Gastrocnemius medialis (tissue), 4 donors: ENCODE measurements around the gene THSD7B. TPM values are rescaled to one million over a fixed set of nuclear protein-coding genes. Genes with fewer than 3 reads are reported as not detected.

Experiments used
- ATAC-seq, 2 donors: fragments of 150-250 bp; one replicate each; pipeline ENCODE4 v1.9.1; 2016
- DNase-seq, 2 donors: peaks; one replicate each; pipeline ENCODE4 v3.0.0-alpha.2; 2019
- H3K27ac ChIP-seq, 4 donors: fragments of 200-600 bp; sonication (generic); 1 replicate in 1 of 4; 2 replicates in 3 of 4; pipeline ENCODE4 v1.5.1; 2016 to 2018; ENCODE audit warnings: mild to moderate bottlenecking in 2 of 4, moderate library complexity in 1 of 4
- H3K27me3 ChIP-seq, 3 donors: fragments of 200-600 bp; sonication (generic) in 2 of 3; 1 replicate in 1 of 3; 2 replicates in 2 of 3; pipeline versions ENCODE4 v1.5.1 to v1.6.0; 2016 to 2019; ENCODE audit warnings: mild to moderate bottlenecking in 1 of 3, moderate library complexity in 1 of 3
- H3K36me3 ChIP-seq, 2 donors: fragments of 200-600 bp; sonication (generic) in 1 of 2; one replicate each; pipeline ENCODE4 v1.5.1; 2017 to 2018
- H3K4me1 ChIP-seq, 2 donors: fragments of 200-600 bp; sonication (generic) in 1 of 2; one replicate each; pipeline ENCODE4 v1.5.1; 2016 to 2017; ENCODE audit warnings: mild to moderate bottlenecking in 2 of 2
- H3K4me3 ChIP-seq, 4 donors: fragments of 200-600 bp; sonication (generic) in 3 of 4; 1 replicate in 1 of 4; 2 replicates in 3 of 4; pipeline ENCODE4 v1.5.1; 2016 to 2019; ENCODE audit warnings: mild to moderate bottlenecking in 2 of 4
- H3K9me3 ChIP-seq, 3 donors: fragments of 200-600 bp; sonication (generic) in 2 of 3; 1 replicate in 1 of 3; 2 replicates in 2 of 3; pipeline ENCODE4 v1.5.1; 2016 to 2019
- CTCF ChIP-seq, 5 experiments: fragments of 450-650 bp in 3 of 5; fragments of 200-600 bp in 2 of 5; sonication (generic) in 2 of 5; IDR thresholded peaks in 4 of 5; conservative IDR thresholded peaks in 1 of 5; 1 replicate in 4 of 5; 2 replicates in 1 of 5; pipeline ENCODE4 v1.5.1; 2016 to 2019; ENCODE audit warnings: antibody characterized with exemption in 5 of 5, mild to moderate bottlenecking in 3 of 5, moderate library complexity in 3 of 5
- POLR2A ChIP-seq, 2 donors: fragments of 450-650 bp; IDR thresholded peaks; one replicate each; pipeline ENCODE4 v1.6.1; 2017; ENCODE audit warnings: antibody characterized with exemption in 2 of 2, mild to moderate bottlenecking in 2 of 2, moderate library complexity in 2 of 2
- in situ Hi-C, 4 donors: fragments of 200-750 bp; cut with MboI; loops; one replicate each; pipeline versions ENCODE4 v1.15.0 to v1.8.0; 2017; ENCODE audit warnings: low sequenced_read_pairs in 4 of 4
- intact Hi-C: fragments of 100-400 bp; cut with DNase I; formaldehyde crosslinking; loops from one replicate; pipeline ENCODE4 v1.15.1; 2023; ENCODE audit warnings: low total_unique reads
- total RNA-seq, 4 donors: library from RNA; depleted of rRNA; stranded (reverse); fragments of >200 nt; gene quantifications; one replicate each; pipeline versions ENCODE4 v1.1.0 to v1.2.3, GENCODE V29; 2016

THSD7B gene
- total RNA-seq, 4 donors from 2014 or later, result not detected

GRCh38 chr2:136764452-136765255 is 691 bp upstream of the THSD7B start:
- DNase-seq (no peak), ATAC-seq (no peak)
- Histone ChIP-seq H3K4me3 (peak overlapping the region; percentile 5 to 42 (median 28)), H3K9me3 (no peaks in the 10 kb centered on the region), H3K27me3 (peaks cover 15 to 36% (median 23%) of the 10 kb centered on the region in 3 donors), H3K4me1 (no peaks in the 10 kb centered on the region), H3K27ac (no peak overlapping the region), H3K36me3 (no peaks in the 10 kb centered on the region)
- TF ChIP-seq POLR2A (IDR thresholded peaks at IDR 0.05), result no peak
- TF ChIP-seq CTCF (IDR thresholded peaks at IDR 0.05 in 4 of 5, conservative IDR thresholded peaks at IDR 0.05 in 1 of 5), result no peak
- in situ Hi-C loops, result no loop called here
- intact Hi-C loops, result no loop called here

- TF ChIP-seq POLR2A (IDR thresholded peaks at IDR 0.05), result no peak
- TF ChIP-seq CTCF (IDR thresholded peaks at IDR 0.05 in 4 of 5, conservative IDR thresholded peaks at IDR 0.05 in 1 of 5), result no peak
- peak overlapping the region; percentile 5 to 42 (median 38) for H3K4me3 ChIP-seq
- H3K4me1 ChIP-seq, result no peaks in the 10 kb centered on the region
- intact Hi-C loops, result no loop called here
- ATAC-seq (no peak), DNase-seq (no peak)
- in situ Hi-C loops, result no loop called here
- H3K27me3 ChIP-seq, result peaks cover 15 to 36% (median 24%) of the 10 kb centered on the region in 3 donors
- H3K27ac ChIP-seq, result no peak overlapping the region
- no peaks in the 10 kb centered on the region for H3K9me3 ChIP-seq
- H3K36me3 ChIP-seq, result no peaks in the 10 kb centered on the region
These were observed 694 bp downstream of the THSD7B start for GRCh38 chr2:136766073-136766404.

GRCh38 chr2:136767030-136767429 is 1.7 kb downstream of the THSD7B start:
- TF ChIP-seq POLR2A (IDR thresholded peaks at IDR 0.05) (no peak), CTCF (IDR thresholded peaks at IDR 0.05 in 4 of 5, conservative IDR thresholded peaks at IDR 0.05 in 1 of 5) (no peak)
- DNase-seq, result no peak
- Histone ChIP-seq H3K4me3 (no peak overlapping the region), H3K27ac (no peak overlapping the region), H3K4me1 (no peaks in the 10 kb centered on the region), H3K27me3 (peaks cover 15 to 36% (median 24%) of the 10 kb centered on the region in 3 donors), H3K36me3 (no peaks in the 10 kb centered on the region), H3K9me3 (no peaks in the 10 kb centered on the region)
- ATAC-seq, result no peak
- in situ Hi-C loops (no loop called here), intact Hi-C loops (no loop called here)

- TF ChIP-seq CTCF (IDR thresholded peaks at IDR 0.05 in 4 of 5, conservative IDR thresholded peaks at IDR 0.05 in 1 of 5), result no peak
- H3K4me1 ChIP-seq, result no peaks in the 10 kb centered on the region
- no peak for DNase-seq
- no peaks in the 10 kb centered on the region for H3K9me3 ChIP-seq
- no peak for ATAC-seq
- peaks cover 4 to 22% (median 15%) of the 10 kb centered on the region in 3 donors for H3K27me3 ChIP-seq
- H3K4me3 ChIP-seq, result no peak overlapping the region
- intact Hi-C loops (no loop called here), in situ Hi-C loops (no loop called here)
- H3K36me3 ChIP-seq, result no peaks in the 10 kb centered on the region
- no peak overlapping the region for H3K27ac ChIP-seq
These were observed 4.5 kb downstream of the THSD7B start for GRCh38 chr2:136769871-136770270.
